Neural progenitor cell (in vitro differentiated cells): ENCODE measurements around the gene GBF1.

Experiments used
- EZH2 ChIP-seq: fragments of 200-600 bp; sonication (generic); IDR thresholded peaks from 2 replicates; pipeline ENCODE4 v1.6.1; 2017; ENCODE audit warnings: antibody characterized with exemption, mild to moderate bottlenecking, moderate library complexity
- TF ChIP-seq, protein P1 (sequence below): fragments of 200-600 bp; sonication (generic); IDR thresholded peaks from 2 replicates; pipeline ENCODE4 v1.5.1; 2017; ENCODE audit warnings: antibody characterized with exemption, mild to moderate bottlenecking

GRCh38 chr10:102309916-102310315, 64.6 kb downstream of the GBF1 start:
- TF ChIP-seq, protein P1, sequence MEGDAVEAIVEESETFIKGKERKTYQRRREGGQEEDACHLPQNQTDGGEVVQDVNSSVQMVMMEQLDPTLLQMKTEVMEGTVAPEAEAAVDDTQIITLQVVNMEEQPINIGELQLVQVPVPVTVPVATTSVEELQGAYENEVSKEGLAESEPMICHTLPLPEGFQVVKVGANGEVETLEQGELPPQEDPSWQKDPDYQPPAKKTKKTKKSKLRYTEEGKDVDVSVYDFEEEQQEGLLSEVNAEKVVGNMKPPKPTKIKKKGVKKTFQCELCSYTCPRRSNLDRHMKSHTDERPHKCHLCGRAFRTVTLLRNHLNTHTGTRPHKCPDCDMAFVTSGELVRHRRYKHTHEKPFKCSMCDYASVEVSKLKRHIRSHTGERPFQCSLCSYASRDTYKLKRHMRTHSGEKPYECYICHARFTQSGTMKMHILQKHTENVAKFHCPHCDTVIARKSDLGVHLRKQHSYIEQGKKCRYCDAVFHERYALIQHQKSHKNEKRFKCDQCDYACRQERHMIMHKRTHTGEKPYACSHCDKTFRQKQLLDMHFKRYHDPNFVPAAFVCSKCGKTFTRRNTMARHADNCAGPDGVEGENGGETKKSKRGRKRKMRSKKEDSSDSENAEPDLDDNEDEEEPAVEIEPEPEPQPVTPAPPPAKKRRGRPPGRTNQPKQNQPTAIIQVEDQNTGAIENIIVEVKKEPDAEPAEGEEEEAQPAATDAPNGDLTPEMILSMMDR: no peak
- TF ChIP-seq EZH2: no peak
